ENCODE data around the gene MRPL50.

- TF ChIP-seq POLR2AphosphoS5 (IDR thresholded peaks at IDR 0.05; ENCODE audit: low read depth) (no peak), CTCF (IDR thresholded peaks at IDR 0.05; ENCODE audit: insufficient read depth, low read length) (no peak), GABPA (IDR thresholded peaks at IDR 0.05; ENCODE audit: low read depth) (no peak), REST (IDR thresholded peaks at IDR 0.05; ENCODE audit: insufficient replicate concordance, low read depth) (no peak), SPI1 (IDR thresholded peaks at IDR 0.05; ENCODE audit: borderline replicate concordance, low read depth) (no peak)
Measured at GRCh38 chr9:101428909-101429308, 30.5 kb upstream of the MRPL50 start.
